HepG2 (cell line): ENCODE data around the gene PPP1R18. TPM values are rescaled to one million over a fixed set of nuclear protein-coding genes. Genes with fewer than 3 reads are reported as not detected.

ENCODE experiments used
- AKNA ChIP-seq: sonication (generic); formaldehyde crosslinking; IDR thresholded peaks from 2 replicates; pipeline ENCODE4 v1.4.0; 2020; ENCODE audit warnings: missing genetic modification reagents, borderline replicate concordance
- ARID2 ChIP-seq: sonication (generic); formaldehyde crosslinking; IDR thresholded peaks from 2 replicates; pipeline ENCODE4 v1.8.1; 2022; ENCODE audit warnings: mild to moderate bottlenecking, missing genetic modification reagents, borderline replicate concordance
- ETV5 ChIP-seq: IDR thresholded peaks from 2 replicates; pipeline ENCODE4 v1.6.1; 2018; ENCODE audit warnings: missing biosample characterization, missing genetic modification reagents, inconsistent platforms, borderline replicate concordance
- KAT7 ChIP-seq: IDR thresholded peaks from 2 replicates; pipeline ENCODE4 v1.6.1; 2018; ENCODE audit warnings: borderline replicate concordance, missing compliant biosample characterization
- MBD4 ChIP-seq: IDR thresholded peaks from 2 replicates; pipeline ENCODE4 v1.6.1; 2012; ENCODE audit warnings: low read length, inconsistent platforms, borderline replicate concordance
- MTF1 ChIP-seq: sonication (generic); formaldehyde crosslinking; IDR thresholded peaks from 2 replicates; pipeline ENCODE4 v1.5.0; 2020; ENCODE audit warnings: missing genetic modification reagents
- MTF2 ChIP-seq: sonication (generic); formaldehyde crosslinking; IDR thresholded peaks from 2 replicates; pipeline ENCODE4 v1.5.0; 2020; ENCODE audit warnings: missing genetic modification reagents, borderline replicate concordance
- NKX3-1 ChIP-seq: sonication (generic); formaldehyde crosslinking; IDR thresholded peaks from 2 replicates; pipeline ENCODE4 v1.5.0; 2020; ENCODE audit warnings: missing genetic modification reagents
- TEAD2 ChIP-seq: sonication (generic); formaldehyde crosslinking; IDR thresholded peaks from 2 replicates; pipeline ENCODE4 v1.9.0; 2021; ENCODE audit warnings: missing genetic modification reagents
- ZBTB39 ChIP-seq: sonication (generic); formaldehyde crosslinking; IDR thresholded peaks from 2 replicates; pipeline ENCODE4 v1.5.0; 2020; ENCODE audit warnings: missing genetic modification reagents
- ZNF350 ChIP-seq: sonication (generic); formaldehyde crosslinking; IDR thresholded peaks from 2 replicates; pipeline ENCODE4 v1.4.0; 2020; ENCODE audit warnings: mild to moderate bottlenecking, low read depth, missing genetic modification reagents, borderline replicate concordance
- ZNF766 ChIP-seq: sonication (generic); formaldehyde crosslinking; IDR thresholded peaks from 2 replicates; pipeline ENCODE4 v1.5.0; 2020; ENCODE audit warnings: missing genetic modification reagents, borderline replicate concordance
- polyA plus RNA-seq, 8 experiments: library from polyadenylated mRNA; depleted of rRNA in 3 of 8; stranded (reverse) in 7 of 8; unstranded in 1 of 8; fragments of >200 nt; fragmentation: Illumina TruSeq in 4 of 8; extraction: Trizol in 4 of 8; gene quantifications; 2 replicates each; pipeline versions ENCODE4 v1.2.1 to v1.2.3, GENCODE V29; 2011 to 2016; ENCODE audit warnings: low read depth in 4 of 8, missing spikeins in 1 of 8, mixed read lengths in 1 of 8; ENCODE audit not compliant: insufficient read depth in 1 of 8
- total RNA-seq, 5 experiments: library from RNA; depleted of rRNA; stranded (reverse); fragments of >200 nt; fragmentation: Illumina TruSeq; extraction: Trizol; gene quantifications; 2 replicates each; pipeline ENCODE4 v1.2.3, GENCODE V29; 2016; ENCODE audit warnings: low read depth in 1 of 5

PPP1R18 gene
- total and polyA plus RNA-seq, 2 of the 13 experiments (the other 11 are each of a cell fraction or from before 2014, with no cell fraction given), result 4.9 to 9.2 TPM

GRCh38 chr6:30722025-30722279, 35.5 kb upstream of the PPP1R18 start (continued):
- TF ChIP-seq AKNA (CRISPR knock-in tag) (0 out of 2 replicates have a peak, but pooled peaks have one; percentile 5), MTF1 (CRISPR knock-in tag) (peak; percentile 16; the same call in 1 of the 2 replicates), ZBTB39 (CRISPR knock-in tag) (0 out of 2 replicates have a peak, but pooled peaks have one; percentile 17), ZNF350 (0 out of 2 replicates have a peak, but pooled peaks have one; percentile 10), NKX3-1 (CRISPR knock-in tag) (peak; percentile 28; the same call in 1 of the 2 replicates), TEAD2 (CRISPR knock-in tag) (0 out of 2 replicates have a peak, but pooled peaks have one; percentile 7), MBD4 (0 out of 2 replicates have a peak, but pooled peaks have one; percentile 46), ZNF766 (CRISPR knock-in tag) (peak; percentile 71; the same call in 1 of the 2 replicates), KAT7 (peak; percentile 54; the same call in 1 of the 2 replicates), MTF2 (0 out of 2 replicates have a peak, but pooled peaks have one; percentile 57), ETV5 (CRISPR knock-in tag) (0 out of 2 replicates have a peak, but pooled peaks have one; percentile 2), ARID2 (peak; percentile 71; the same call in 1 of the 2 replicates)
